22Rv1 (cell line): Measurements from ENCODE around the gene MMP23B.

ENCODE experiments used
- CTCF ChIP-seq: fragments of 450-650 bp; IDR thresholded peaks from 2 replicates; pipeline ENCODE4 v1.5.1; 2017; ENCODE audit warnings: mild to moderate bottlenecking
- ZFX ChIP-seq: fragments of 450-650 bp; IDR thresholded peaks from 2 replicates; pipeline ENCODE4 v1.6.1; 2017; ENCODE audit warnings: antibody characterized with exemption, borderline replicate concordance

- no peak for TF ChIP-seq CTCF
- no peak for TF ChIP-seq ZFX
These were observed 26.9 kb upstream of the MMP23B start for GRCh38 chr1:1605034-1605591.
